Activated CD4-positive, alpha-beta T cell treated with anti-CD3 and anti-CD28 coated beads, Interleukin-2, amount 50 U/mL, for 24 hours (primary cell): ENCODE data around the gene ZP4.

Experiments
- DNase-seq, 2 donors: peaks; one replicate each; pipeline ENCODE4 v3.0.0-alpha.2; 2020; ENCODE audit warnings: low read depth in 1 of 2, low spot score in 1 of 2

ZP4 gene

GRCh38 chr1:237890822-237891221 lies at the start of gene ZP4:
TSS of gene ZP4 (minus strand) at chr1:237890922. CDS start at chr1:237890635, 287 bp downstream.
- no peak for DNase-seq

DNA sequence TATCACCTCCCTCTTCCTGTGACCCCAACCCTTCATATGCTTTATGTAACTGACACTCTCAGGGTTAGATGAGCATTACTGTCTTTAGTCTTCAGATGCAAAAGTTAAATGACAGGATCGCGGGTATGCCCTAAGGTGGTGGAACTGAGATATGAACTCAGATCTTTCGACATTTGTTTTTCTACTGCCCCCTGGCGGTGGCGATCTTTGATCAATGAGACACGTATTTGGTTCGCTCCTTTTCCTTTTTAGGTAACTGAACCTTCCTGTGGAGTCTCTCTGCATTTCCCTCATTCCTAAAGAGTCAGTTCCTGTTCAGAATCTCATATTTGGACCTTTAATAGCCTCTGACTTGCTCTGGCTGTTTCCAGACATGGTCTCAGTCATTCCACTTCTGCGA lies 47.8 kb upstream of the ZP4 start:
- no peak for DNase-seq

- DNase-seq = no peak
Observed at GRCh38 chr1:237938068-237938467, 47.3 kb upstream of the ZP4 start.

DNA sequence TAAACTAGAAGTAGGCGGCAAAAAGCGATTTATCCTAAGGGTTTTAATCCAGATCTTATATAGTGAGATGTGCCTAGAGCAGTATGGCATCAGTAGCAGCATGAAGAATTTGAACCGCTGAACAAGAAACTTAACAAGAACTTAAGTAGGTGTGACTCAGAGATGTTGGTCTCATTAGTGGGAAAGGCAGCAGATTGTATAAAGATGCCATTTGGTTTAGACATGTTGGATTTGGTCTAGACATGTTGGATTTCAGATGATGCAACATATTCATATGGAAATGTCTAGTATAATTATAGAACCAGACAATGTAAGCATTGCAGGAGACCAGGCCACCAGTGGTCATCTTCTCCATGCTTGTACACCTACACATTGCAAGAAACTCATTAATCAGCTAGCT lies 42.1 kb upstream of the ZP4 start:
- no peak for DNase-seq

DNA sequence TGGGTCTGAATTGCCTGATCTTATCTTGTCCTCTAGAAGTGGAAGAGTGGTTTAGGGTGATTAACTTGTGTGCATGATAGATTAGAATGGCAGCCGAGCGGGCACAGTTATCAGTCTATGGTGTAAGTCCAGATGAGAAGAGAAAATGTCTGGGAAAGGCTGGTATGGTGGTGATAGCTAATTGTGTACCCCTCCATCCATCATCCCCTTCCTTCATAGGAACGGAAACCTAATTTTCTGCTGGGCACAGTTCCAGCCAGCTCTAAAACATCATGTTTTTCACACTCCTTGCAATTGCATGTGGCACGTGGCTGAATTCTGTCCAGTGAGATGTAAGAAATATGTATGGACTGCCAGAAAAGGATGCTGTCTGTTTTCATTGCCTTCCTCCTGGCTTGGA lies 40.9 kb upstream of the ZP4 start:
- no peak for DNase-seq

DNA sequence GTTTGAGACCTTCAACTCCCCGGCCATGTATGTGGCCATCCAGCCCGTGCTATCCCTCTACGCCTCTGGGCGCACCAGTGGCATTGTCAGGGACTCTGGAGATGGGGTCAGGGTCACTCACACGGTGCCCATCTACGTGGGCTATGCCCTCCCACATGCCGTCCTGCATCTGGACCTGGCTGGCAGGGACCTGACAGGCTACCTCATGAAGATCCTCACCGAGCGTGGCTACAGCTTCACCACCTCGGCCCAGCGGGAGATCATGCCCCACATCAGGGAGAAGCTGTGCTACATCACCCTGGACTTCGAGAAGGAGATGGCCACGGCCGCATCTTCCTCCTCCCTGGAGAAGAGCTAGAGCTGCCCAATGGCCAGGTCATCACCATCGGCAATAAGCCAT lies 36.5 kb upstream of the ZP4 start:
- DNase-seq = no peak

GRCh38 chr1:237921306-237921705 lies 30.6 kb upstream of the ZP4 start:
- no peak for DNase-seq

DNA sequence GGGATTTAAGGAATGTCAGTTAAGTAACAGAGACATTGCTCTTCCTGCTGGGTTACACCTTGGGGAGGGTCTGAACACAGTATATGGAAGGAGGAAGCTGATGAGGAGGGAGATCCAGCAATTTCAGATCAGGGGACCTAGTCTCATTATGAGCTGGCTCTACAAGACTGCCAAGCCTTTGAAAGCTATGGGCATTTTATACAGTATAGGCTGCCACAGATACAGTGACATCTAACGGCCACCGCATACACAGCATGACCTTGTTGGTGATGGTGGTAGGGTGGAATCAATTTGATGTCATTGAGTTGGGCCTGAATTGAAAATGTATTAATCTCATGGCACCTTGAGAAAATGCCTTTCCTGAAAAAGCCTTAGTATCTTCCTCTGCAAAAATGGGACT lies 22.6 kb upstream of the ZP4 start:
- no peak for DNase-seq

DNA sequence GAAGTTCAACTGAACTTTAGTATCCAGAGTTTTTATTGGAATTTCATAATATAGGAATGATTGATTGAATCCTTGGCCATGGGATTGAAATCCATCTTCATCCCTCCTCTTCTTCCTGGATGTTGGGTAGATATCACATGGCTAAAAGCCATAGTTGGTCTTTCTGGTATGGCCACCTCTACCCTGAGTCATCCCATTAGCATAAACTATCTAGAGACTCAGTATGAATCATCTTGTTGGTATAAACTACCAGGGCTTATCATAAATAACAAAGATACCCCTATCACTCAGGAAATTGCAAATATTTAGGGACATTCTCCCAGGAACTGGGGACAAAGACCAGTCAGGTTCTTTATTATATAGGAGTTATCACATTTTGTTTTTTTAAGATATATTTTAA lies 21.2 kb upstream of the ZP4 start:
- no peak for DNase-seq

DNA sequence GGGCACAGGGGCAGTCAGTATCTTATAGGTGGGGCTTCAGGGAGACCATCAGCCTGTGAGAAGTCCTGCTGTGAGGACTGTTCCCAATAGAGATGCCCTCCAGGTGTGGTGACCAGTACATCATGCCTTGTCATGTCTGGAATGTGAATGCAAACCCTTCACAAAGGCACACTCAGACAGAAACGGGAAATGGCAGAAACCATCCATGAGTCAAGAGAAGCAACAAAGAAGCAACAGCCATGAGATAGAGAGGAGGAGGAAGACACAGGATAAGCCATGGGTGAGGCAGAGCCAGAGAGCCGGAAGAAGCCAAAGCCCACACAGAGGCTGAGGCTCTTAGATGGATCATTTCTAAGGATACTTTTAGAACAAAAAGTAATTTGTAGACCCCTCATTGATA lies 20.1 kb upstream of the ZP4 start:
- DNase-seq = no peak

DNA sequence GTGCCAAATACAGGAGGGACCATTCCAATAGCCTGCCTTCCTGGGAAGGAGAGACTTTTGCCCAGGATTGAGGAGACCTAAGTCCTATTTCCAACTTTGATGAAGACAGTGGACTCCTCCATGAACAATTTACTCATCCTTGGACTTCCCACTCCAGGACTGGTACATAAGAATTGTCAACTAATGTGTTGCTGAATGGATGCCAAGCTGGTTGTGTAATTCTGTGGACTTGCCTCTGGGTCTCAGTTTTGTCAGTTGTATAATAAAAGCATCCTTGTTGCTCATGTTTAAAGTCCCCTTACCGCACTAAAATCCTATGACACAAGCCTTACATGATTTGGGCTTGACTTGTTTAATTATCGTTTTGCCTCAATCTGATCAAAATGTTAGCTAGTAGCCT lies 13.2 kb upstream of the ZP4 start:
- DNase-seq = no peak

DNA sequence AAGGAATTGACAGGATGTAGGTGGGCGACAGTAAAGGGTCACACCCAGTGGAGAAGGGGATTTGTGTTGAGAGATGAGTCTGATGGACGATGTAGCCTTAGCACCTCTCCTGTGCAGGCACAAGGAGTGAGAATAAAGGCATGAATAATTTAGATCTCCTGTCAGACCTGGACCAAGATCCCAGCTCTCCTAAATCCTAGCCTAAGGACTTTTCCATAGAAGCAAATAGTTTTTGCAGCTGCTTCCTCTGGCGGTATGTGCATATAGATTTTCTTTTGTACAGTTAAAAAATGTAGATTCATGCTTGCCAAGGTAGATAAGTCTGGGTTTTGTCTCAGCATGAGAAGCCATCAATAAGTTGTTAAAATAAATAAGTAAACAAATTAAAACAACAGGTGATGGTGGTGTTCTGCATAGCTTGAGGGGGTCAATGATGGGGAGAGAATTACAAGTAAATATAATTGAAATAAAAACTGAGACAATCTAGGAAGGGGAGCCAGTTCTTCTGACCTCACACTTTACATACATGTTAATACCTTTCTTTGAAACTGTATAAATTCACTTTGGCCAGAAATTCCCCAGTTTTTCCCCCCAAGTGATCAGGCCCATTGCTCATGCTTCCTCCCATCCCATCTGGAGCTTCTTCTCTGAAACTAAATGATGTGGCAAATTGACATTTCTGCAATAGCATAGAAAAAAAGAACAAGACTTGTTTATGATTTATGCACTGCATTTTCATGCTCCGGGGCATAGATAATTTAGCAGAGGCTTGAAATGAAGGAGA lies 12.4 kb upstream of the ZP4 start:
- DNase-seq = no peak

- DNase-seq = no peak
Observed at GRCh38 chr1:237901299-237901934, 10.7 kb upstream of the ZP4 start.

DNA sequence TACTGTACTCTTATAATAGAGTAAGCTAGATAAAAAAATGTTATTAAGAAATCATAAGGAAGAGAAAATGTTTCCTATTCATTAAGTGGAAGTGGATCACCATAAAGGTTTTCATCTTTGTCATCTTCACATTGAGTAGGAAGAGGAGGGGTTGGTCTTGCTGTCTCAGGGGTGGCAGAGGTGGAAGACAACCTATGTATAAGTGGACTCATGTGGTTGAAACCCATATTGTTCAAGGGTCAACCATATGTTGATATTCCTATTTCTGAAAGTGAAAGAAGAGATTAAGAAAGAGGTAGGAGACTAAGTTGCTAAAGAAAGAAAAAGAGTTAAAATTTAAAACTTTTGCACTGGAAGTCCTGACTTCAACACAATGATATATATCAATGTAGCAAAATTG lies 4.9 kb upstream of the ZP4 start:
- no peak for DNase-seq

DNA sequence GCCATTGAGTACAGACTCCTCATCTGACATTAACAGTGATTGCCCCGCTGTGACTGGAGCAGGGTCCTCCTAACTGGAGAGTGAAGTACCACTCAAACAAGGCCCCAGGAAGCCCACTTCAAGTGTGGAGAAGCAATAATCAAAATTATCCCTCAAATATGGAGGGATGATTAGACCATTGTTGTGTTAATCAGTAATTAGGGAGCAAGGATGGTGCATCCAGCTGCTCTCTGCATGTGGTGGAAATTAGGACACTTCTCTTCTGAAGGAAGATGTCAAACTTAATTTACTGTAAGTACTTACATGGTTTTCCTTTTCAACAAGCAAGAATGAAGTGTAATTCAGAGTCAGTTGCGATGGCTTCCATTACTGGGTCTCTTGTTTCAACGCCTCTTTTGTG lies 3.4 kb upstream of the ZP4 start:
- no peak for DNase-seq

DNA sequence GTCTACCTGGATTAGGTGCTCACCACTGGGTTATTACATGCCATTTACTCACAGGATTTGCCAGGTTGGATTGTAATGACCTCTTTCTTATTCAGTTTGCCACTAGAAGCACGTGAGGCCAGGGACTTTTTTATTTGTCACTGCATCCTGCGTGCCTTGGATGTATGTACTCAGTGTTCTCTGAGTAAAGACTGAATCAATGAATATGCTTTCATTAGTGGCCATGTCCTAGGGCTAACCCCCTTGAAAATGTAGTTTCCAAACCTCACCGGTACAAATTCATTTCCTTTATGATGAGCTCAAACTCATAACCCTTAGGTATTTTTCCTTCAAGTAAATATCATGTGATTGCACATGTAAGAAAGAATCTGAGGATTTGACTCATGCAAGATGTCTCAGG lies 1.3 kb upstream of the ZP4 start:
- no peak for DNase-seq

DNA sequence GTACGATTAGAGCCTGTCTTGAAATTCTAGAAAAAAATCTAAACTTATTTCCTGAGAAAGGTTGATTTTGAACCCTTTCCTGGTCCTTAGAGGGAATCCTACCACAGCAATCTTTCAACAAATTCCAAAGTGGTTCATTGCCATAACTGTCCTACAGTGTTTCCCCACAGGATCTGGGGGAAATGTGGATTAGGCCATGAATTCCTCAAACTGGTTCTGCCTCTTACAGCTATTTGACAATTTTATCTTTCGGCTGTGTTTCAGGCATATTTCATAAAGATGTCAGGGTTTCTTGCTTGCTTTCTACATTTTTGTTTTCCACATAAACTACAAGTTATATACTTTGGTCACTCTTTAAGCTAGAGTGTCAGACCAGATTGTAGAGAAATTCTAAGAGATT lies 544 bp upstream of the ZP4 start:
- DNase-seq = no peak

DNA sequence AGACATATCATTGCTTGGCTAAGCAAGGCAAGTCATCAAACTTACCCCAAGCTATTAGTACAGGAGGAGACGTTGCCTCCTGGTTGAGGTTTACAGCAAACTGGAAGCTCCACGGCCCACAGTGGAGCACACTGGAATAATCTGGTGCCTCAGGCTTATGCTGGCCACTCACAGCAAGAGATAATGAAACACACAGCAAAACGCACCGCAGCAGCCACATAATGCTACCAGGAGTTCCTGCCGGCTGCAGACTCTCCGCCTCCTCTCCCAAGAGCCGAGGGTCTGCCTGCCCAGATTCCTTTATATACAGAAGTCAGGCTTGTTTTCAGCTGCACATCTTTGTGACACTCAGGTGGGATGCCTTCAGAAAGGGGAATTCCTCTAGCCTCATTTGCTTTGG lies 306 bp downstream of the ZP4 start:
- DNase-seq = no peak

GRCh38 chr1:237888143-237888542 lies 2.6 kb downstream of the ZP4 start:
- no peak for DNase-seq

DNA sequence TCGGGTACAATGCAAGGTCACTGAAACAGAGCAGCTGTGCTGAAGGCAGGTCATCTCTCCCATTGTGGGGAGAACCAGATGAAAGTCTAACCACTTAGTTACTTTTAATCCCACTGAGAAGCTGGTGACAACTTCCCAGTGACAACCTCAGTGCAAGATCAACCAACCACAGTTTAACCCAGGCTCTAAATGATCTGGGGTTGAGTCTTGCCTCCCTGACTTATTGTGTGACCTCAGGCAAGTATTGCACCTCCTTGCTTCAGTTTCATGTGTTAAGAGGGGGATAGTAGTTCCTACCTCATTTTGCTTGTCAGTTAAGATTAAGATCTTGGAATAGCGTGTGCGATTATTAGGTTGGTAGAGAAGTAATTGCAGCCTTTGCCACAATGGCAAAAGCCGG lies 3.2 kb downstream of the ZP4 start:
- no peak for DNase-seq

DNA sequence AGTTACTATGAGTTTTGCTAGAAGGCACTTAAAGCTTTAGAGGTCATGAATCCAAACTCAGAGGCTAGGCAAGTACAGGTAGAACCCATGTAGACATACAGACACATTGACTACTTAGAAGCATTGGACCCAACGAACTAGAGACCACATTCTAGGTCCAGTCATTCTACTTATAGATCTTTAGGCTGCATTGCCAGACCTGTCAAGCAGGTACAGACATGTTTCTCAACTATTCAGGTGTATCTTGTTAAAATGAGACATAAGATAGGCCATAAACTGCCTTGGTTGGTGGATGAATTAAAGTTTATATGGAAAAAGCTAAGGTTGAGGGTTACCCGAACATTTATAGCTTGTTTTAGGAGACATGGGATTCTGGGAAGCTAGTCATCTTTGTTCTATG lies 6.5 kb downstream of the ZP4 start:
- DNase-seq = no peak

GRCh38 chr1:237879195-237879594 lies 11.5 kb downstream of the ZP4 start:
- DNase-seq = no peak

DNA sequence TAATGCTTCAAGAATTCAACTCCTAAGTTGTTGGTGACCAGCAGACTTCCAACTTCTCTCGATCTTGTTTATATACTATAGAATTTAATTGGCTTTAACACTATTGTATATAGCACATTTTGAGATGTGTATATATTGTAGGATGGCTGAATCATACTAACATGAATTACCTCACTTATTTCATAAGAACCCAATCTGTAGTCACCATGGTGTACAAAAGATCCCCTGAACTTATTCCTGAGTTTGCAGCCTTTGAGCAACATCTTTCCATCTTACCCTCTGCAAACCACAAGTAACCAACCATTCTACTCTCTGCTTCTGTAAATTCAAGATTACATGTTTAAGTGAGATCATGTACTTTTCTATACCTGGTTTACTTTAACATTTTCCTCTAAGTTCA lies 12.3 kb downstream of the ZP4 start:
- DNase-seq = no peak
